Osteoblast (primary cell): Measurements from ENCODE around the gene GIT1. TPM values are rescaled to one million over a fixed set of nuclear protein-coding genes. Genes with fewer than 3 reads are reported as not detected.

Source experiments
- DNase-seq: peaks from one replicate; pipeline ENCODE4 v3.0.0; 2011; ENCODE audit warnings: low spot score, mixed read lengths; ENCODE audit not compliant: insufficient read length; ENCODE audit errors: missing footprints
- H2AFZ ChIP-seq: 2 replicates; pipeline ENCODE4 v1.6.0; 2011; ENCODE audit warnings: mild to moderate bottlenecking, low read length
- H3K27ac ChIP-seq: 2 replicates; pipeline ENCODE4 v1.5.1; 2011; ENCODE audit warnings: mild to moderate bottlenecking, low read depth, low read length, moderate library complexity
- H3K27me3 ChIP-seq: 2 replicates; pipeline ENCODE4 v1.6.0; 2012; ENCODE audit warnings: mild to moderate bottlenecking, control low read depth, inconsistent platforms, low read length, moderate library complexity; ENCODE audit not compliant: insufficient read depth
- H3K36me3 ChIP-seq: 2 replicates; pipeline ENCODE4 v1.5.1; 2011; ENCODE audit warnings: mild to moderate bottlenecking, low read length, control low read depth, moderate library complexity; ENCODE audit not compliant: insufficient read depth
- H3K4me1 ChIP-seq: 2 replicates; pipeline ENCODE4 v1.5.1; 2011; ENCODE audit warnings: mild to moderate bottlenecking, low read length, control low read depth, moderate library complexity; ENCODE audit not compliant: insufficient read depth
- H3K4me2 ChIP-seq: 2 replicates; pipeline ENCODE4 v1.6.0; 2011; ENCODE audit warnings: mild to moderate bottlenecking, low read length; ENCODE audit not compliant: insufficient read depth
- H3K4me3 ChIP-seq: fragments of 200-600 bp; sonication (generic); 3 replicates; pipeline ENCODE4 v1.5.1; 2012; ENCODE audit warnings: mild to moderate bottlenecking, low read length, inconsistent platforms; ENCODE audit not compliant: insufficient read depth
- H3K79me2 ChIP-seq: 2 replicates; pipeline ENCODE4 v1.6.0; 2012; ENCODE audit warnings: mild to moderate bottlenecking, low read length, control low read depth, inconsistent platforms; ENCODE audit not compliant: insufficient read depth
- H3K9me3 ChIP-seq: 2 replicates; pipeline ENCODE4 v1.5.1; 2011; ENCODE audit warnings: low read depth, low read length, control low read depth
- H4K20me1 ChIP-seq: 2 replicates; pipeline ENCODE4 v1.6.0; 2012; ENCODE audit warnings: mild to moderate bottlenecking, low read length, control low read depth; ENCODE audit not compliant: insufficient read depth
- CTCF ChIP-seq: IDR thresholded peaks from 2 replicates; pipeline ENCODE4 v1.5.1; 2011; ENCODE audit warnings: mild to moderate bottlenecking, low read depth, low read length, moderate library complexity; ENCODE audit errors: extremely low read depth
- total RNA-seq: library from RNA; depleted of rRNA; stranded (reverse); fragments of >200 nt; gene quantifications from 2 replicates; pipeline ENCODE4 v1.2.3, GENCODE V29; 2012

The GIT1 gene
- total RNA-seq, 1 donor: 34.4 TPM

GRCh38 chr17:29593591-29594518 is 4.4 kb upstream of the GIT1 start:
- peak overlapping the region; percentile 41 for H2AFZ ChIP-seq
- peak overlapping the region; percentile 78 for H3K4me2 ChIP-seq
- peak; percentile 16 for TF ChIP-seq CTCF
- peak overlapping the region; percentile 72 for H3K4me3 ChIP-seq
- peaks cover 42% of the 10 kb centered on the region for H3K4me1 ChIP-seq
- peaks cover 28% of the 10 kb centered on the region for H4K20me1 ChIP-seq
- H3K27ac ChIP-seq: no peak overlapping the region
- H3K79me2 ChIP-seq: peaks cover 1% of the 10 kb centered on the region
- DNase-seq: no peak
- no peaks in the 10 kb centered on the region for H3K36me3 ChIP-seq
- no peaks in the 10 kb centered on the region for H3K27me3 ChIP-seq
- H3K9me3 ChIP-seq: no peaks in the 10 kb centered on the region

- Histone ChIP-seq H3K27ac (no peak within 1 kb of the TSS), H3K9me3 (no peaks in the 10 kb centered on the region), H3K4me3 (peak within 1 kb of the TSS; percentile 73), H4K20me1 (peaks cover 34% of the 10 kb centered on the region), H2AFZ (peak within 1 kb of the TSS; percentile 65), H3K27me3 (no peaks in the 10 kb centered on the region), H3K4me2 (peak within 1 kb of the TSS; percentile 93), H3K36me3 (no peaks in the 10 kb centered on the region), H3K79me2 (peaks cover 10% of the 10 kb centered on the region), H3K4me1 (peaks cover 48% of the 10 kb centered on the region)
- TF ChIP-seq CTCF: no peak
- DNase-seq: peak; percentile 93
Measured at GRCh38 chr17:29592850-29593551, 3.6 kb upstream of the GIT1 start, which contains the start of gene ANKRD13B. TSS of gene ANKRD13B (plus strand) at chr17:29593132. CDS start at chr17:29593622, 490 bp downstream.

- Histone ChIP-seq H3K4me1 (peaks cover 55% of the 10 kb centered on the region), H3K4me2 (peak overlapping the region; percentile 93), H2AFZ (peak overlapping the region; percentile 95), H3K27ac (peak overlapping the region; percentile 73), H3K79me2 (peaks cover 20% of the 10 kb centered on the region), H4K20me1 (peaks cover 41% of the 10 kb centered on the region), H3K36me3 (no peaks in the 10 kb centered on the region), H3K27me3 (no peaks in the 10 kb centered on the region), H3K9me3 (no peaks in the 10 kb centered on the region), H3K4me3 (peak overlapping the region; percentile 73)
- DNase-seq: peak; percentile 100
- peak; percentile 83 for TF ChIP-seq CTCF
Measured at GRCh38 chr17:29591737-29592608, 2.5 kb upstream of the GIT1 start.
